Cardiac muscle cell (in vitro differentiated cells and primary cell): ENCODE data around the gene DCLK3. TPM values are rescaled to one million over a fixed set of nuclear protein-coding genes. Genes with fewer than 3 reads are reported as not detected.

ENCODE experiments used
- DNase-seq, 2 donors: peaks; one replicate each; pipeline versions ENCODE4 v3.0.0 to v3.0.0-alpha.2; 2010 to 2017; ENCODE audit warnings: low read depth in 1 of 2, low spot score in 1 of 2
- H3K27ac ChIP-seq: fragments of 200-600 bp; sonication (generic); 2 replicates; pipeline ENCODE4 v1.5.1; 2016
- H3K27me3 ChIP-seq: fragments of 200-600 bp; sonication (generic); 2 replicates; pipeline ENCODE4 v1.6.0; 2016; ENCODE audit warnings: control low read depth
- H3K36me3 ChIP-seq: fragments of 200-600 bp; sonication (generic); 2 replicates; pipeline ENCODE4 v1.5.1; 2016; ENCODE audit warnings: control low read depth
- H3K4me1 ChIP-seq: fragments of 200-600 bp; sonication (generic); 2 replicates; pipeline ENCODE4 v1.8.1; 2017; ENCODE audit warnings: low read depth, mild to moderate bottlenecking, mixed run types
- H3K4me3 ChIP-seq: fragments of 200-600 bp; sonication (generic); 2 replicates; pipeline ENCODE4 v1.5.1; 2016; ENCODE audit warnings: mild to moderate bottlenecking
- H3K9me3 ChIP-seq: fragments of 200-600 bp; sonication (generic); 2 replicates; pipeline ENCODE4 v1.5.1; 2017; ENCODE audit warnings: low read depth, mild to moderate bottlenecking, control low read depth
- polyA plus RNA-seq: library from polyadenylated mRNA; unstranded; fragments of >200 nt; fragmentation: Nextera tagmentation; extraction: Ambion mirVana; gene quantifications from 2 replicates; pipeline ENCODE4 v1.2.1, GENCODE V29; 2016
- total RNA-seq: library from RNA; depleted of rRNA; stranded (reverse); fragments of >200 nt; gene quantifications from 2 replicates; pipeline ENCODE4 v1.2.3, GENCODE V29; 2016
- TF ChIP-seq, protein P1 (sequence below): IDR thresholded peaks from 2 replicates; pipeline ENCODE4 v1.5.1; 2012; ENCODE audit warnings: low read depth, mild to moderate bottlenecking, low read length

Gene DCLK3
- total and polyA plus RNA-seq, 2 experiments from 2014 or later = 0.15 to 0.62 TPM

DNA sequence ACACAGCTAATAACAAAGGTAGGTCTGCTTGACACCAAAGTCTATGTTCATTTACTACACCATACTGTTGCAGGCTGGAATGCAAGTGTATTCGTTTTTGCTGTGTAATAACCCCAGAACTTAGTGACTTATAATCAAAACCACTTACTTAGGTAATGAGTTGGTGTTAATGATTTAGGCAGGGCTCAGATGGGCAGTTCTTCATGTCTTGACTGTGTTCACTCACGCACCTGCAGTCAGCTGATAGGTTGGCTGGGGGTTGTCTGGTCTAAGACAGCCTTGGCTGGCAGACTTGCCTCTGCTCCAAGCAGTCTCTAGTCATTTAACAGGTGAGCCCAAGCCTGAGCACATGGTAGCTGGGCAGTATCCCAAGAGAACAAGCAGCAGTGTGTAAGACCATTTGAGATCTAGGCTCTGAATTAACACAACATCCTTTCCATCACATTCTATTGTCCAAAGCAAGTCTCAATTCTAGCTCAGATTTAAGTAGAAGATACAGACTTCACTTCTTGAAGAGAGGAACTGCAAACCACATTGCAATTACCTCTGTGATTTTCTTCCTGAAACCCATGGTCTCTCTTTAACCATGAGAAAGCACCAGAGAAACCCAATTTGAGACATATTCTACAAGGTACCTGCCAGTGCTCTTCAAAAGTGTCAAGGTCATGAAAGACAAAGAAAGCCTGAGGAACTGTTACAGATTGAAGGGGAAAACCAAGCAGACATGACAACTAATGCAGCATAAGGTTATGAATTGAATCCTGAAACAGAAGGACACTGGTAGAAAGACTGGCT is 13.3 kb upstream of the DCLK3 start:
- Histone ChIP-seq H3K36me3 (no peaks in the 10 kb centered on the region), H3K27ac (no peak overlapping the region), H3K4me1 (peaks cover 24% of the 10 kb centered on the region), H3K9me3 (no peaks in the 10 kb centered on the region), H3K4me3 (no peak overlapping the region), H3K27me3 (no peaks in the 10 kb centered on the region)
- TF ChIP-seq, protein P1, sequence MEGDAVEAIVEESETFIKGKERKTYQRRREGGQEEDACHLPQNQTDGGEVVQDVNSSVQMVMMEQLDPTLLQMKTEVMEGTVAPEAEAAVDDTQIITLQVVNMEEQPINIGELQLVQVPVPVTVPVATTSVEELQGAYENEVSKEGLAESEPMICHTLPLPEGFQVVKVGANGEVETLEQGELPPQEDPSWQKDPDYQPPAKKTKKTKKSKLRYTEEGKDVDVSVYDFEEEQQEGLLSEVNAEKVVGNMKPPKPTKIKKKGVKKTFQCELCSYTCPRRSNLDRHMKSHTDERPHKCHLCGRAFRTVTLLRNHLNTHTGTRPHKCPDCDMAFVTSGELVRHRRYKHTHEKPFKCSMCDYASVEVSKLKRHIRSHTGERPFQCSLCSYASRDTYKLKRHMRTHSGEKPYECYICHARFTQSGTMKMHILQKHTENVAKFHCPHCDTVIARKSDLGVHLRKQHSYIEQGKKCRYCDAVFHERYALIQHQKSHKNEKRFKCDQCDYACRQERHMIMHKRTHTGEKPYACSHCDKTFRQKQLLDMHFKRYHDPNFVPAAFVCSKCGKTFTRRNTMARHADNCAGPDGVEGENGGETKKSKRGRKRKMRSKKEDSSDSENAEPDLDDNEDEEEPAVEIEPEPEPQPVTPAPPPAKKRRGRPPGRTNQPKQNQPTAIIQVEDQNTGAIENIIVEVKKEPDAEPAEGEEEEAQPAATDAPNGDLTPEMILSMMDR = no peak
- DNase-seq = no peak

DNA sequence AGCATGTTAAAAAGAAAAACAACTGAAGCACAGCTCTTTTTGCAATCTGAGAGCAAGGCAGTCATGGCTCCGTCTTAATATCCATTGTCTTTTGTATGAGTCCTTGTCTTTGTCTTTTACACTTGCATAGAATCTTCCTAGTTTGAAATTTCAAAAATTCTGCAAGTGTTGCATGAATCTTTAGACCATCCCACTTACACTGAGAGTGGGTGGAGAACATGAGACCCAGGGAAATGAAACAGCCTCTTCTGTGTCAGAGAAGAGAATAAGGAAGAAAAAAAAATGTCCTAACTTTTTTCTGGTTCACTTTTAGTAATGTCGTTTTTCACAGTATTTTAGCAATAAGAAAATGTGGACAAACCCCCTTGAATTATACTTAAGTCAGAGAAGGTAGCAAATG is 12.1 kb upstream of the DCLK3 start:
- Histone ChIP-seq H3K36me3 (no peaks in the 10 kb centered on the region), H3K9me3 (no peaks in the 10 kb centered on the region), H3K27ac (no peak overlapping the region), H3K4me1 (peaks cover 19% of the 10 kb centered on the region), H3K27me3 (no peaks in the 10 kb centered on the region), H3K4me3 (no peak overlapping the region)
- DNase-seq = no peak
- TF ChIP-seq, protein P1 = no peak

DNA sequence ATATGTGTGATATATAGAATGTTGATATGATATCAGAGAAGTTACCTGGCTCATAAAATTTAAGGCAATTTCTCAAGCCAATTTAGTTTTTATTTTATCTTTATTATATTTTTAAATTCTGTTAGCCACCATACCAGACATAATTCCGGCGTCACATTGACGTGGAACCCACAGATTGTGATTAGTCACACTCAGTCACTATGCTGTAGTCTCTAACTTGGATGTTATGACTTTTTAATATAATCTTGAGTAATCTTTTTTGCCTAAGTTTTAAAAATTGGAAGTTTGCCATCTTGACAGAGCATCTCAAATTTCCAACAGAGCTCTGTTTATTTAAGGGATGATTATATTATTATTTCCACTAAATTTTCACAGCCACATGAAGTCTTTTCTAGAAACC is 9.7 kb upstream of the DCLK3 start:
- TF ChIP-seq, protein P1 = no peak
- no peak overlapping the region for H3K27ac ChIP-seq
- peaks cover 19% of the 10 kb centered on the region for H3K4me1 ChIP-seq
- H3K9me3 ChIP-seq = no peaks in the 10 kb centered on the region
- H3K4me3 ChIP-seq = no peak overlapping the region
- no peaks in the 10 kb centered on the region for H3K27me3 ChIP-seq
- H3K36me3 ChIP-seq = no peaks in the 10 kb centered on the region
- no peak for DNase-seq

DNA sequence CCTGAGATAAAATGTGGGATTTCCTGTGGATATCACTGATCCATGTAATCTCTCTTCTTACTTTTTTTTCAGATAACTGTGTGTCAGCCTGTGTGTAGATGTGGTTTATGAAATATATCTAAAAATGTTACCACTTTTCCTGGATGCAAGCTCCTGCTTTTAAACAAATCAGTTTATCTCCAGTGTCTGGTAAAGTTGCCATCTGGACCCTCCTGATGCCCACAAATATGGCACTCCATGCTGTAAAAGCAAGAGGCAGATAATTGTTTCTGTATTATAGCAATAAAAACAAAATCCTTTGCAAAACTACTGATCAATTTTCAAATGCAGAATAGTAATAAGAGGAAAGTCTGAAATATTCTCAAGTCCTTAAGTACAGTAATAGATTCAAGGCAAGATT is 7.6 kb upstream of the DCLK3 start:
- DNase-seq = no peak
- Histone ChIP-seq H3K4me3 (no peak overlapping the region), H3K36me3 (no peaks in the 10 kb centered on the region), H3K4me1 (peaks cover 18% of the 10 kb centered on the region), H3K9me3 (no peaks in the 10 kb centered on the region), H3K27me3 (peaks cover 11% of the 10 kb centered on the region), H3K27ac (no peak overlapping the region)
- TF ChIP-seq, protein P1 = no peak

DNA sequence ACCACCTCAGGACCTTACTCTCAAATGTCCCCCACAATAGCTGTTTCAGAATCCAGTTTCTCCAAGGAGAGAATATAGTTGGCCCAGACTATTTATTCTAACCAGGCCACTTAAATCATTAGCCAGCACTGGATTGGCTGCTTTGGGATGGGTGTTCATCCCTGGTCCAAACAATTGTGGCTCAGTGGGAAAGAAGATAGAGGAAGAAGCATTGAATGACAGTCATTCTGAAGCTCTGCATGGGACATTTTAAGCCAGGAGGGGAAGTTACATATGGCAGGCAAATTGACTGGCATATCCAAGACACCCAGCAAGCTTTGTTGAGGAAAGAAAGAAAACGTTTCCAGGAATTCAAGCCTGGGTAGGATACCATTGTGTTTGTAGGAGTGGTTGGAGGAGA is 5.6 kb upstream of the DCLK3 start:
- H3K36me3 ChIP-seq = no peaks in the 10 kb centered on the region
- H3K4me1 ChIP-seq = peaks cover 3% of the 10 kb centered on the region
- DNase-seq = no peak
- H3K9me3 ChIP-seq = no peaks in the 10 kb centered on the region
- TF ChIP-seq, protein P1 = no peak
- H3K4me3 ChIP-seq = no peak overlapping the region
- no peak overlapping the region for H3K27ac ChIP-seq
- H3K27me3 ChIP-seq = peaks cover 31% of the 10 kb centered on the region
